HG03521 (cell line): ENCODE results near the gene PROX2.

Experiments used
- ATAC-seq: cut with Tn5 transposase; IDR thresholded peaks from one replicate; pipeline ENCODE4 v1.9.1; 2021; ENCODE audit warnings: mild to moderate bottlenecking, moderate library complexity; ENCODE audit not compliant: unreplicated experiment

PROX2 gene, protein sequence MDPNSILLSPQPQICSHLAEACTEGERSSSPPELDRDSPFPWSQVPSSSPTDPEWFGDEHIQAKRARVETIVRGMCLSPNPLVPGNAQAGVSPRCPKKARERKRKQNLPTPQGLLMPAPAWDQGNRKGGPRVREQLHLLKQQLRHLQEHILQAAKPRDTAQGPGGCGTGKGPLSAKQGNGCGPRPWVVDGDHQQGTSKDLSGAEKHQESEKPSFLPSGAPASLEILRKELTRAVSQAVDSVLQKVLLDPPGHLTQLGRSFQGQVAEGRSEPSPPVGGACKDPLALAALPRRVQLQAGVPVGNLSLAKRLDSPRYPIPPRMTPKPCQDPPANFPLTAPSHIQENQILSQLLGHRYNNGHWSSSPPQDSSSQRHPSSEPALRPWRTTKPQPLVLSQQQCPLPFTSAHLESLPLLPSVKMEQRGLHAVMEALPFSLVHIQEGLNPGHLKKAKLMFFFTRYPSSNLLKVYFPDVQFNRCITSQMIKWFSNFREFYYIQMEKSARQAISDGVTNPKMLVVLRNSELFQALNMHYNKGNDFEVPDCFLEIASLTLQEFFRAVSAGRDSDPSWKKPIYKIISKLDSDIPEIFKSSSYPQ

DNA sequence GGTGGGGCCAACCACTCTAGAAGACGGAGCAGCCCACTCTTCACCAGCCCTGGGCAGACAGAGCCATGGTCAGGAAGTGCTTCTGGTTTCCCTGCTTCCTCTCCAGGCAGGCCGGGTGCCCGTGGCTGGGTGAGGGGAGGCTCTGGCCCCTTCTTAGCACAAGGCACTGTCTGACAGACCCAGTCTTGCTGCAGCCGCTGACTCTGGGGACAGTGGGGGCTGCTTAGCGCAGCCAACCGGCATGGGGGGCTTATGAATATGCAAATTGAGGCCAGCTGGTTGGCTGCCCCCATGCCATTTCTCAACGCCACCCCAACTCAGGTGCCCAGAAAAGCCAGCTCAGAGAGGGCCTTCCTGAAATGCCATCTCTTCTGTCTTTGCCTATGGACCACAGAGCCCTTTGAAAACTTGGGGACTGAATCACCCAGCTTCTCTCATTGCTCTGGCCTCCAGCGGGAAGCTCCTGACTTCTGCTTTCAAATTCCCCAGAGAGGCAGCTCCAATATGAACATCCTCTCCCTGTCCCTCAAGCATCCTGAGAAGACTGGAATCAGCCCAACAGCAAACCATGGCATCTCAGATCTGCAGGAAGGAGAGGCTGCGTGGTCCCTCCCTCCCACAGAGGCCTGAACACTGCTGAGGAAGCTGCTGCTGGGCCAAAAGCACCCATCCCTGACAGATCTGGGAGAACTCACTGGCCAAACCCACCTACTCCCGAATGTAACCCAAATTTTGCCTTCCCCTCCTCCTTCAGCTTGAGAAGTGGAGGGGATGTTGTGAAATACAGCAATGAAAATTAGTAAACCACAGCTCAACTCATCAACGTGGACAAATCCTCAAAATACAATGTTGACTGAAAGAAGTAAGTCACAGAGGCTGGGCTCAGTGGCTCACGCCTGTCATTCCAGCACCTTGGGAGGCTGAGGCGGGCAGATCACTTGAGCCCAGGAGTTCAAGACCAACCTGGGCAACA, at the start of gene PROX2:
TSS of gene PROX2 (minus strand) at position 205 of the 973 bp plus-strand sequence. CDS start 12,311 bp downstream, outside the sequence.
- ATAC-seq: no peak

DNA sequence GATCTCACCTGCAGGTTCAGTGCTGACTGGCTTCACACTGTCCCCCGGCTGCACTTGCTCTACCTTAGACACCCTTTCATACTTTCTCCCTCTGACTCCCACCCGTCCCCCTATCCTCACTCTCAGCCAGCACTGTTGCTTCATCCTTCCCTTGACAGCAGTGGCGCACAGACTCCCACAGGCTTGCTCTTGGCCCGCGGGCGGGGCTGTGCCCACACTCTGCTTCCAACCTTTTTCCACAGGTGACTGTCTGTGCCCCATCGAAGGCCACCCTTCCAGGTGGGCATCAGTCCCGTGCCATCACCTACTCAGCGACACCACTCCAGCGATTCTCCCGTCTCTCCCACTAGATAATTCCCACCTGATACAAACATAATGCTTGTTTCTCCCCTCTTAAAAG, 48.1 kb upstream of the PROX2 start:
- no peak for ATAC-seq

DNA sequence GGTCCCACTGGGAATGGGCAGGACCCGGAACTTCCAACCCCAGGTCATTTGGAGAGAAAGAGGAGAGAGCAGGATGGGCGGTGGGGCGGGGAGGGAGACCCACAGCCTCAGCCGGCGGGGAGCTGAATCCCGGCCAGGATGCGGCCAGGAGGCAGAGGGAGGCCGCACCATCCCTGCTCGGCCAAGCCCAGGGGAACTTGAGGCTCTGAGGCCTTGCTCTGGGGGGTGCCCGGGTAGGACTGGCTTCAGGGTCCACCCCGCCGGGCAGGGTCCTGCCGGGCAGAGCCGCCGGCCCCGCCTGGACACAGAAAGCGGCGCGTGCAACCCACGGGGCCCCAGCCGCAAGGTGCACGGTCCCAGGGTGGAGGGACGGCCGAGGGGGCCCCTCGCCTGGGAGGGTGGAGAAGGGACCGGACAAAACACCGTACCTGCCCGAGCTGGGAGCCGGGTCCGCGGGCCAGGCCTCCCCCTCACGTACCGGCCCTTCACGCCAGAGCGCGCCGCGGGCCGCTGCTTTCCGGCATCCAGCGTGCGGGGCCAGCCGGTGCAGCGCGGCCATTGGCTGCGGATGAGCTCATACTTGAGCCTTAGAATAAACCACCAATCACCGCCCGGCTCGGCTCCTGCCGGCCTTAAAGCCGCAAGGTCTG, 46.9 kb upstream of the PROX2 start, which contains the start of gene RPS6KL1:
TSS of gene RPS6KL1 (minus strand) at position 509 of the 650 bp plus-strand sequence. CDS start 1,719 bp downstream, outside the sequence.
- peak; percentile 85 for ATAC-seq

DNA sequence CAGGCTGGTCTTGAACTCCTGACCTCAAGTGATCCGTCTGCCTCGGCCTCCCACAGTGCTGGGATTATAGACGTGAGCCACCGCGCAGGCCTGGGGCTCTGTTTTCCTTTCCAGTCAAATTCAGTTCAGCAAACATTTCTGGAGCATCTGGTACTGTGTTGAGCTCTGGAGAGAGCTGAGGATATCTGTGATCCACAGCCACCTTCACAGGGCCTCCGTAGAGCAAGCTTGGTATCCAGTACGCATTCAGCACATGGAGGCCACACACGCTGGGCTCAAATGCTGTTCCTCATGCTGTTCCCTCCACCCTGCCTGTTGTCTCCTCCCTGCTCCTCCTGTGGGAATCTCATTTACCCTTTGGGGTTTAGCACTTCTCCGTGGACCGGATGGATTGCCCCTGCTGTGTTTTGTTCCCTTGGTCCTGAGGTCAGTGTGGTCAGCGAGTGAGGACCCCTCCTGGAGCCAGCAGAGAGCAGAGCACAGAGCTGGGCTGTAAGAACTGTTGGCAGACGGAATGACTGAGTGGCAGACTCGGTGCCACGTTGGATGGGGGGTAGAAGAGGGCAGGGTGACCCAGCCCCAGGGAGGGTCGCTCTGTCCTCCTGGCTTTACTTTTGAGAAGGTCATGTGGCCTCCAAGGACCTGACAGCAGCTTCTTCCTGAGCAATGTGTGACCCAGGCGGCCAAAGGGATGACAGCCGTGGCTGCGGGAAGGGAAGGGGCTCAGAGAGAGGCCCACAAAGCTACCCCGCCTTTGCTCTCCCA, 46.2 kb upstream of the PROX2 start:
- ATAC-seq: no peak

DNA sequence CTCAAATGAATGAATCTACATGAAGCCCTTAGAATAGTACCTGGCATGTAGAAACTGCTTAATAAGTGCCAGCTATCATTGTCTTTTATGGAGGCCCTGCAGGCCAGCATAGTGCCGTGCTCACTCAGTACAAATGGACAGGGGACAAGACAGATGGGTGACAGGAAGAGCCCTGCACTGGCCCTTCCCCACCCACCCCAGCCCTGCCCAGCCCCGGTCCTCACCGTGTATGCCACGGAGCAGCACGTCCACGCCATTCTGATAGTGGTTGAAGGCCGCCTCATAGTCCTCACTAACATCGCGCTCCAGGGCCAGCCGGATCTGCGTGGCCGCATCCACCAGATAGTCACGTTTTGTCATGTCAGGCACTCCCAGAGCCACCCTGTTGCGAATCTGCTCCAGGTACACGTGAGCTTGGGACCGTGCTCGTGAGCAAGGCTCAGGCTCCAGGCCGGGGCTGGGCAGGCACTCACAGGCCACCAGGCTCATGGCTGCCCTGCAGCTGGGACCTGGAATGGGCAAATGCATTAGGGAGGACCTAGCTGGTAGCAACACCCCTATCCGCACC, 45.2 kb upstream of the PROX2 start:
- no peak for ATAC-seq

DNA sequence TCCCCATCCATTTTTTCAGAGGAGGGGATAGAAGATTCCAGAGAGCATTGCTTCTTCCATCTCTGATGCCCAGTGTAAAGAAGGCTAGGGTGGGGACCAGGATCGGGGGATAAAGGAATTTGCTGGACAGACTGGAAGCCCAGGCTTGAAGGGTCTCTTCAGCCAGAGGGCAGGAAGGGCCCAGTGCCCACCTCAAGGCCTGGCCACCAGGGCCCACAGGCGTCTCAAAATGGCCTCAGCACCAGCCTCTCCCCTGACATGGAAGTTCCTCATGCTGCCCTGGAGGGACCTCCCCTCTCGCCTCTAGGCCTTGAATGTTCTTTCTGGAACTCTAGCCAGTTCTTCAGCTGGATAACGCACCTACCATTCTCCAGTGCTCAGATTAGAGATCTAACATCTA, 44.3 kb upstream of the PROX2 start:
- no peak for ATAC-seq

DNA sequence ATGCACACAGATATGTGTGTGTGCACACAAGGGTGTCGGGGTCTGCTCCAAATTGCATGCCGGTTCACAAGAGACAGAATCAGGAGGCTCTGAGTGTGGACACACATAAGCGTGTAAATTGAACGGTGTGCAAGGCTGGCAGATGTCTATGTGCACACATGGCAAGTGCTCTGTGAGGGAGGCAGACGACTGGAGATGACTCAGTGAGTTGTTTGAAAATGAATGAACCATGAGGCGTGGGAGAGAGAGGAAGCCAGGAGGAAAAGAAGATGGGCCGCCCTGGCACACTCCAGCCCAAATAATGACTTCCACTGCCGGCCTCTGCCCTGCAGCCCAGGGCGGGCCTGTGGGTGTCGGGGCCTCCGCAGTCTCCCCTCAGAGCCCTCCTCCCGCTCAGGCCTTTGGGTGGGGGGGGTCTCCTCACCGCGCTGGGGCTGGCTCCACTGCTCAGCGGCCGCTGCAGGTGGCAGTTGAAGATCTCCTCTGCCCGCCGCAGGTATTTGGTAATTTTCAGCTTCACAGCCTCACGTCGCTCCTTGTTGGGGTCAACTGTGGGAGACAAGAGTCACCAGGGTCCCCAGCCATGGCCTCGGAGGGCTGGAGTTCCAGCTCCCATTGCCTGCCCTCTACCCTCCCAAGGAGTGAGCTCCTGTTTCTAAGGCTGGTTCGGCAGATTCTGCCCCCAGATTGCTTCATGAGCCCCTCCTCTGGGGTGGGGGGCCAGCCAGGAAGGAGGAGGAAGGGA, 43.6 kb upstream of the PROX2 start:
- ATAC-seq: no peak

DNA sequence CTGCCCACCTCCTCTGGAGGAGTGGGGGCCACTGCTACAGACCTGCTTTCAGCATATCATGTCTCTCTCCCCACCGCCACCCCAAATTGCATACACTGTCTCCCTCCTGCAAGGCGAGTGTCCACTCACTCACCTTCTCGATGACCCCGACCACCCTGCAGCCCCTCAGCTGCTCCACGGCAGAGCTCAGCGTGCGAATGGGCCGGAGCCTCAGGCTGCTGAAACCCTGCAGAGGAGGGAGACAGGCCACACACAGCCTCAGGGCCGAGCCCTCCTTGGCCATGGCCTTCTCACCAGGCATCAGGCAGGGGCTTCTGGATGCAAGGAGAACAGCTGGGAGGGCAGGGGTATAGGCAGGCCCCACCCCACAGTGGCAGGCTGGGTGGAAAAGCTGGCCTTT, 42.4 kb upstream of the PROX2 start:
- no peak for ATAC-seq

DNA sequence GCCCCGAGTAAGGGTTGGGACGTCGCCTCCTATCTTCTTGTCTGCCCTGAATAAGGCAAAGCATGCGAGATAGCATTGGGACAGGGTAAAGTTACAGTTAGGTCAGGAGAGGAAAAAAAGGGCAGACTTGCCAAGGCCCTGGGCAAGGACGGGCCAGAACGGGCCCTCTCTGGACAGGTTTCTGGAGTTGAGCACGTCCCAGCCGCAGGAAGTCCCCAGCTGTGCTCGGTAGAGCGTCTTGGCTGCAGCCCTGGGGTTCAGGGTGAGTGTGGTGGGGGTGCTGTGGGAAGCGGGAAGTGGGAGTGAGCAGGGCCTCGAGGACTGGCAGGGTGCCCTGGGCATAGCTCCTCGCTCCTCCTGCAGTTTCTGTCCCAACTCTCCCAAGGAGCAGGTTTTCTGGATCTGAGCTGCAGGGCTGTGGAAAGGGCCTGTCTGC, 41.7 kb upstream of the PROX2 start:
- no peak for ATAC-seq

DNA sequence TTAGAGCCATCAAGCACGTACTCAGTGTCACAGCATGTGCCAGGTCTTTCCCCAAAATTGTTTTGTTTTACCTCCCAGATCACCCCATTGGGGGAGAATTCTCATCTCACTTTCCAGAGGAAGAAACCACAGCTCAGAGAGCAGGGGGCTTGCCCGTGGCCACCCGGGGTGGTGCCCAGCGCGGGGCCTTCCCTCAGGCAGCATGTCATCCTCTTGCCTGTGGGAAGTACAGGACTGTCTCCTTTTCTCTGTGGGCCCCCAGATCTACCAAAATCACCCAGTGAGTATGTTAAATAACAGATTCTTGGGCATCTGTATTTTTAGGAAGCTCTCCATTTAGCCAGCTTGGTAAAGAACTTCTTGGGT, 41.2 kb upstream of the PROX2 start:
- ATAC-seq: no peak

DNA sequence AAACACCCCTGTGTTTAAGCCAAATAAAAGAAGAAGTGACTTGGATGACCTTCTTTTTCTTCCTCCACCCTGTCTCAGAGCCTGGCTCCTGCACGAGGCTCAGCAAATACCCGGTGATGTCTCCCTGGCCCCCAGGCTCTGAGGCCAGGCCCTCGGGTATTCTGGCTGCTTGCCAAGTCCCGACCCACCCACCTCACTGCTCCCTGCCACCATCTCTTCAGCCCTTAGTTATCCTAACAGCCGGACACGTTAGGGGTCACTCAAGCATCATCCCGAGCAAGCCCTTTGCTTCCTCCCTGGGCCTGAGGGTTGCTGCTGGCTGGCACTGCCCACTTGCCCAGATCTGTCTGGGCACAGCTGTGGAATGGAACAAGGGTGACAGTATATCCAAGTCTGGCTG, 39.9 kb upstream of the PROX2 start:
- no peak for ATAC-seq

DNA sequence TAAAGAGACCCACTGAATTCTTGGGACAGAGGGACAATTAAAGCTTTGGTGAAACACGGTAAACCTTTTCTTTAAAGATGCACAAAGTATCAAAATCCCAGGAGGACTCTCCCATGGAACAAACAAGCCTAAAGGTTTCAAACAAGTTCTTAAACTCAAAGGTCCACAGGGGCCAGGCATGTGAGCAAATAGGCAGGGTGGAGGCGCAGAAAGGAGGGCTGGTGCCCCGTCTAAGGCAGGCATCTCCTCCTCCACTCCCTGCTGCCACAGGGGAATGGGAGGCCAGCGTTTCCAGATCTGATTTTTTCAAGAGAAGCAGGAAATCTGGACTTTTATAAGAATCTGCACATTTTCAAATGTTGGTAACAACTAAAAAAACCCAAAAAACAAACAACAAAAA, 39.5 kb upstream of the PROX2 start:
- no peak for ATAC-seq

DNA sequence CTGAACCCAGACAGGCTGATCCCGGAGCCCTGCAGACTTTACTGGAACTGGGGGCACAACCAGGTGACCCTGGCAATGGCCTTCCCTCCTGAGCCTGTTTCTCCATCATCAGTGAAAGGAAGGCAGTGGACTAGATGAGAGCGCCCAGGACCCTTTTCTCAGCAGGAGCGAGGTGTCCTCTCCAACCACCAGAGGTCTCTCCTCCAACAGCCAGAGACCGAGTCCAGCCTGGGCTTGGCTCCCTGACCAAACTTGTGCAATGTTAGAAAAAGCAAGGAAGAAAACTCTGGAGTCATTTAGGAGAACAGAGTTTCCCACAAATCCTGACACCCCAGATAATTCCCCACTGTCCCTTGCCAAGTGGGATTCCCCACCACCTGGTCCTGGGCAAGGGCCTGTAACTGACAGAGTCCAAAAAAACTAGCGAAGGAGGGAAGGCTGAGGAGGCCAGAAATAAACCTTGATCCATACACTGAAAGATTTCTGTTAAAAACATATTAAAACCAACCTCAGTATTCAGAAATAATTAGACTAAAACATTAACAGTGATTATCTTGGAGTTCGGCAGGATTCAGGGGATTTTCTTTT, 38.1 kb upstream of the PROX2 start:
- ATAC-seq: no peak

DNA sequence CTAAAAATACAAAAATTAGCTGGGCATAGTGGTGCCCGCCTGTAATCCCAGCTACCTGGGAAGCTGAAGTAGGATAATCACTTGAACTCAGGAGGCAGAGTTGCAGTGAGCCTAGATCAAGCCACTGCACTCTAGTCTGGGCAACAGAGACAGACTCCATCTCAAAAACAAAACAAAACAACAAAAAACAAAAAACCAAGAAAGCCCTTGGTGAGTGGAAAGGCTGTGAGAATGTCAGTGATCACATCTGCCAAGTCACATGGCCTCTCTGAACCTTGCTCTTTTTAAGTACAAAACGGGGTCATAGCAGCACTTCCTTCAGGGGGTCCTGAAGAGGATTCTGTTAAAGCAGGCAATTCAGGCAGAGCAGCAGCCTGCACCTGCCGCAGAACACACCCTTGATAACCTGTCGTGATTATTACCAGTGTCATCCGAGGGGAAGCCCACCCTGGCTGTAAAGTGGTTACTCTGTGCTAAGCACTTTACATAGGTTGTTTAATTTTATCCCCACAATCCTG, 37.5 kb upstream of the PROX2 start:
- no peak for ATAC-seq

DNA sequence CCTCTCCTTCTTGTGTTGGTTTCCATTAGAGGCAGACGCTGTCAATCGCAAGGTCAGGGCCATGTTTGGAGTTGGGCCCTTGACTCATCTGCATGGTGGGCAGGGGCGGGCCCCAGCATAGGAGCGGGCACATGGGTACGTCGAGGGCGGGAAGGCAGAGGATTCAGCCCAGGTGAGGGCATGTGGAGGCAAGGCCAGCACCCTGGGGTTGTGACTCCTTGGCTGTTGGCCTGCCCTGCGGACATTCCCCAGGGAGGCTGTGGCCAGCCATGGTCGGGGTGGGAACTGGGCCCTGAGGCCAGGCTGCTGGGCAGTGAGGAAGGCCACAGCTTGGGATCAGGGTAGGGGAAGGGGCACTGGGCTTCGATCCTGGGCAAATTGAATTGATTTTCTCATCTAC, 36.9 kb upstream of the PROX2 start:
- no peak for ATAC-seq

DNA sequence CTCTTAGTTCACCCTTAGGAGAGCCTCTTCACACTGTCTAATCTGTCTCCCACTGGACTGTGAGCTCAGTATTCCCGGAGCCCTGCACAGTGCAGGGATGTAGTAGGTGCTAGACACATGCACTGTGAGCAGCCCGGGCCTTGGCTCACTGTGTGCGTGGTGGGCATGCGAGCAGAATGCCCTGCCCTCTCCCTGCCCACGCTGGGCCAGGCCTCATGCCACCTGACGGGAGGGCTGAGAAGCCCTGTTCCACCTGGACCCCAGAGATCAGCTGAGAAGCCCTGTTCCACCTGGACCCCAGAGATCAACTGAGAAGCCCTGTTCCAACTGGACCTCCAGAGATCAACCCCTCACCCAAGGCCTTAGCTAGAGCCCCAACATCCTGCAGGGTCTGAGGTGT, 36.2 kb upstream of the PROX2 start:
- ATAC-seq: no peak

DNA sequence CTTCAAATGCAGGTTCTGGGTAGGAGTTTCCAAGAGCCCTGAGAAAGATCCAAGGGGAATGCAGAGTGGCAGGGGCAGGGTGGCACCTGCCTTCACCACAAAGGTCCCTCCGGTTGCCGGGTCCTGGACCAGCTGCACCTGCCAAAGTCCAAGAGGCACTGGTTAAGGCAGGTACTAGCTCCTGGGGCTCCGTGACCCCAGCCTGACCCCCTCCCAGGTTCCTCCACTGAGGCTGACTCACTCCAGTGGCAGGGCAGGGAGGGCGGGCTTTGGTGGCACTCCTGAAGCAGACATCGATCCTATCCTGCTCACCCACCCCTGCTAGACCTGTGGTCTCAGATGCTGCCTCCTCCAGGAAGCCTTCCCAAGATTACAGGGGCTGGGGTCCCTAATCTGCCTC, 35.8 kb upstream of the PROX2 start:
- ATAC-seq: no peak

DNA sequence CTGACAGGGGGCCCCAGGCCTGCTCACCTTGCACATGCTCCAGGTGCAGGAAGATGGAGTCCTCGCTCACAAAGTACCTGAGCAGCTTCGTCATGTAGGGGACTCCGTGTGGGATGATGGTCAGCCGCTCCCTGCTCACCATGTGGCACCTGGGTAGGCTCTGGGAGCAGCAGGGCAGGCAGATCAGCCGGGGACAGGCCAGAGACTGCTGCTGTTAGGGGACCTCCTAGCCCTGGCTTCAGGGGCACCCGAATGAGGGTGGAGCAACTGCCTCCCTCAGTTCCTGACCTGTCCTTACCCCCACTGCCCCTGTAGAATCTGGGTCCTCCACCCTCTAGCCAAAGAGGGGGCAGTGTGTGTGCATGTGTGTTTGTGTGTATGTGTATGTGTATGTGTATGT, 35.3 kb upstream of the PROX2 start:
- ATAC-seq: no peak
